Peyer's patch (tissue), 4 donors: ENCODE results near the gene MYOZ2. TPM values are rescaled to one million over a fixed set of nuclear protein-coding genes. Genes with fewer than 3 reads are reported as not detected.

ENCODE experiments used
- DNase-seq, 3 donors: peaks; one replicate each; pipeline ENCODE4 v3.0.0-alpha.2; 2017 to 2019
- H3K27ac ChIP-seq, 4 donors: fragments of 200-600 bp; sonication (generic); one replicate each; pipeline ENCODE4 v1.5.1; 2016 to 2019
- H3K27me3 ChIP-seq, 2 donors: fragments of 200-600 bp; sonication (generic); one replicate each; pipeline ENCODE4 v1.5.1; 2019
- H3K36me3 ChIP-seq, 3 donors: fragments of 200-600 bp; sonication (generic); one replicate each; pipeline ENCODE4 v1.5.1; 2016 to 2019
- H3K4me1 ChIP-seq, 4 donors: fragments of 200-600 bp; sonication (generic); one replicate each; pipeline ENCODE4 v1.5.1; 2016 to 2019
- H3K4me3 ChIP-seq, 4 donors: fragments of 200-600 bp; sonication (generic); 1 replicate in 3 of 4; 2 replicates in 1 of 4; pipeline ENCODE4 v1.5.1; 2016 to 2019; ENCODE audit warnings: mild to moderate bottlenecking in 1 of 4
- H3K9me3 ChIP-seq, 4 donors: fragments of 200-600 bp; sonication (generic); one replicate each; pipeline ENCODE4 v1.5.1; 2016 to 2019; ENCODE audit warnings: mild to moderate bottlenecking in 1 of 4
- CTCF ChIP-seq, 6 experiments: fragments of 450-650 bp in 4 of 6; fragments of 200-600 bp in 2 of 6; sonication (generic) in 1 of 6; IDR thresholded peaks; one replicate each; pipeline ENCODE4 v1.5.1; 2017 to 2019; ENCODE audit warnings: antibody characterized with exemption in 6 of 6, mild to moderate bottlenecking in 3 of 6, moderate library complexity in 1 of 6
- POLR2A ChIP-seq, 2 donors: fragments of 450-650 bp; IDR thresholded peaks; one replicate each; pipeline ENCODE4 v1.5.1; 2017; ENCODE audit warnings: antibody characterized with exemption in 2 of 2, mild to moderate bottlenecking in 2 of 2, moderate library complexity in 2 of 2
- total RNA-seq, 4 donors: library from RNA; depleted of rRNA; stranded (reverse); fragments of >200 nt; gene quantifications; one replicate each; pipeline ENCODE4 v1.1.0, GENCODE V29; 2016

MYOZ2 gene
- total RNA-seq, 4 donors from 2014 or later = not detected

GRCh38 chr4:119105605-119106004 lies 30.0 kb upstream of the MYOZ2 start:
- no peak for TF ChIP-seq CTCF (IDR thresholded peaks at IDR 0.05)
- Histone ChIP-seq H3K9me3 (no peaks in the 10 kb centered on the region), H3K4me1 (no peaks in the 10 kb centered on the region), H3K4me3 (no peak overlapping the region), H3K27ac (no peak overlapping the region), H3K27me3 (no peaks in the 10 kb centered on the region), H3K36me3 (no peaks in the 10 kb centered on the region)
- no peak for DNase-seq

DNA sequence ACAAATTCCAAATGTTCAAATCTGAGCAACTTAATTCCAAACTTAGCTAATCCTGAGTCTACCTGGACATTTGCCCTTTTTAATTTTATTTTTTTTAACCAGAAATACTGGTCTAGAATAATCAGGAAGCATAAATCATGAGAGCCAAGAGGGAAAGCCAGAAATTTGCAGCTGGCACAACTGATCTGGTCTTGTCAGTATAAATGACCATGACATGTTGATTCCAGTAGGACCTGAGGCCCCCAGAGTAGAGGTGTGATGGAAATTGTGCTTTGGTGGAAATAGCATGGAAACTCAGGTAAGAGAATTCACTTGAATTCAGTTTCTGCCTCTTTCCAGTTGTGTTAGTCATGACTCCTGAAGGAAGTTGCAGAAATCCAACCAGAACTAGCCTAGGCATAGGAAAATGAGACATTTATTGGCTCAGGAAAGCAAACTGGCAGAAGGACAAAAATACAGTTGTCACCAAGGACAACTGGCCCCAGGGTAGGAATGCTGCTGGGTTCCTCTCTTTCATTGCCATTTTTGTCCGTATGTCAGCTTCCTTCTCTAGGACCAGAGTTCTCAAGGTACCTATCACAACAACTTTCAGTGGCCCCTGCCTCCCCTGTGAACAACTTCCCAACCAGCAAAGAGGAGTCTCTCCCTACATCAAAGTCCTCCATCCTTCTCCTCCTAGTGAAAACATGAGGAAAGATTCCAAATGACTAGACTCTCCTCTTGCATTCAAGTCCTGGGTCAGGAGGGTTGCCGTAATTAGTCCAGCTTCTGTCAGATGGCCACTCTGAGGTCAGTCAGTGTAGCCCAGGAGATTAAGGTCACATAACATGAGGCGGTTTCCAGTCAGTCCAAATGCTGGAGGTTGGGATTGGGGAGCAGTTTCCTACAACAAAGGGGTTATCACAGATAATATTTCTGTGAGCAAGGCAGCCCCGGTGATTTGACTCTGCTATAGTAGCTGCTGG lies 29.3 kb upstream of the MYOZ2 start:
- H3K9me3 ChIP-seq = no peaks in the 10 kb centered on the region
- H3K36me3 ChIP-seq = no peaks in the 10 kb centered on the region
- DNase-seq = no peak
- no peak for TF ChIP-seq CTCF (IDR thresholded peaks at IDR 0.05)
- TF ChIP-seq POLR2A (IDR thresholded peaks at IDR 0.05) = no peak
- no peaks in the 10 kb centered on the region for H3K4me1 ChIP-seq
- H3K27me3 ChIP-seq = no peaks in the 10 kb centered on the region
- H3K27ac ChIP-seq = no peak overlapping the region
- H3K4me3 ChIP-seq = no peak overlapping the region

DNA sequence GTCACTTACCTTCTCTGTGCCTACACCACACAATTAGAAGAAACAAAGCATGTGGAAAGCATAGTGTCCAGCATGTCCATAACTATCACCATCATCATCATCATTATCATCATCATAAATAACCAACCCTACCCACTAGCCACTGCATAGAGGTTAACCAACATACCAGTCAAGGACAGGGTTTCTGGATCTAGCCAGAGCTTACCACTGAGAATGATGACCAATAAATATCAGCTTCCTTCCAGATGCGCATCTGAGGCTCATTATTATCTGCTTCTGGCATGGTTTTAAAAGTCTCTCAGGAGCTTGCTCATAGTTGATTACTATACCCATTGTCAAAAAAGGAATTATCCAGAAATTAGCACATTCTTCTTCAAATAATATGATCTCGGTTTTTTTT lies 25.5 kb upstream of the MYOZ2 start:
- TF ChIP-seq CTCF (IDR thresholded peaks at IDR 0.05) (no peak), POLR2A (IDR thresholded peaks at IDR 0.05) (no peak)
- no peak overlapping the region for H3K27ac ChIP-seq

GRCh38 chr4:119111296-119111695 lies 24.3 kb upstream of the MYOZ2 start:
- H3K27ac ChIP-seq = no peak overlapping the region
- H3K27me3 ChIP-seq = no peaks in the 10 kb centered on the region
- no peak for DNase-seq
- no peaks in the 10 kb centered on the region for H3K9me3 ChIP-seq
- H3K4me3 ChIP-seq = no peak overlapping the region
- no peaks in the 10 kb centered on the region for H3K36me3 ChIP-seq
- TF ChIP-seq POLR2A (IDR thresholded peaks at IDR 0.05) = no peak
- H3K4me1 ChIP-seq = no peaks in the 10 kb centered on the region

More for the DNA sequence above, 25.5 kb upstream of the MYOZ2 start:
- Histone ChIP-seq H3K4me3 (no peak overlapping the region), H3K36me3 (no peaks in the 10 kb centered on the region), H3K9me3 (no peaks in the 10 kb centered on the region), H3K4me1 (no peaks in the 10 kb centered on the region), H3K27me3 (no peaks in the 10 kb centered on the region)
- DNase-seq = no peak

GRCh38 chr4:119113033-119113655 lies 22.5 kb upstream of the MYOZ2 start:
- TF ChIP-seq CTCF (IDR thresholded peaks at IDR 0.05) (no peak), POLR2A (IDR thresholded peaks at IDR 0.05) (no peak)
- Histone ChIP-seq H3K36me3 (no peaks in the 10 kb centered on the region), H3K4me1 (no peaks in the 10 kb centered on the region), H3K4me3 (no peak overlapping the region), H3K9me3 (no peaks in the 10 kb centered on the region), H3K27me3 (no peaks in the 10 kb centered on the region), H3K27ac (no peak overlapping the region)
- no peak for DNase-seq

GRCh38 chr4:119116021-119116420 lies 19.6 kb upstream of the MYOZ2 start:
- H3K27me3 ChIP-seq = no peaks in the 10 kb centered on the region
- TF ChIP-seq CTCF (IDR thresholded peaks at IDR 0.05) = no peak
- TF ChIP-seq POLR2A (IDR thresholded peaks at IDR 0.05) = no peak
- DNase-seq = no peak

More at GRCh38 chr4:119116021-119116420, 19.6 kb upstream of the MYOZ2 start:
- Histone ChIP-seq H3K36me3 (no peaks in the 10 kb centered on the region), H3K9me3 (no peaks in the 10 kb centered on the region), H3K4me1 (no peaks in the 10 kb centered on the region), H3K27ac (no peak overlapping the region), H3K4me3 (no peak overlapping the region)
